ENCODE results near the gene CHCHD10. TPM values are rescaled to one million over a fixed set of nuclear protein-coding genes. Genes with fewer than 3 reads are reported as not detected.

The CHCHD10 gene
- polyA plus RNA-seq (2013) = 16.3 TPM

DNA sequence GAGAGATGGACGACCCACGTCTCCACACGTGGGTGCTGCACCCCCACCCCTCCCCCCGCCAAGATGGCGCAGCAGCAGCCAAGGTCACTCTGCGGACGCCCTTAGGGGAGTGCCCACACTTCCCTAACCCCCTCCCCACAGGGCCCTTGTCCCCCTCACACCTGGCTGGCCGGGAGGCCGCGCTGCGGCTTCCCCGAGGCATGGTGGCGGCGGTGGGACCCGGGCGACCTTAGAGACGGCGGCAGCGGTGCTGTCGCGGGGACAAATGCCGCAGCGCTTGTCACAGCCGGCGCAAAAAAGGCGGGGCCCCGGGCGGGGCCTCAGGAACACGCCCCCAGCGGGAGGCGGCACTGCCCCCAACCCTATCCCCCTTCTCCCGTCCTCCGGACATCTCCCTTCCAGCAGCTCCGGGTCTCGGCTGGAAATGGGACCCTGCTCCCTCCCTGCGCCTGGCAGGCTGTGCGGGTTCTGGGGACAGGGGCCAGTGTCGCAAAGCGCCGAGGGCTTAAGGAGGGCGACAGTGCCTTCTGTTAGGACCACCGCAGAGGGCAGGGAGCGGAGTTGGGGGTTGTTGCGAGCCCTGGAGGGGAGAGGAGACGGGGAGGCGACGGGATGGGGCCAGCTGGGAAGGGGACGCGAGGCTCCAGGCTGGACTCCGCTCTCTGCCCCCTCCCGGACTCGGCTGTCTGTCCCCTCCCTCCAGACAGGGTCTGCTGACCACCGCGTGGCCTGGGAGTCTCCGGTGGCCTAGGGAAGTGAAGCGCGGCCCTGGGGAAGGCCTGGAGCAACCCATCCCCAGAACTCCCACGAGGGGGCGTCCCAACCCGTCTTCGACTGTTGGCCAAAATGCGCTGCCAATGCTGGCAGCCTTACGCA, at the start of gene CHCHD10:
Gene CHCHD10, minus strand, starts transcription at position 300 of the 876 bp plus-strand sequence. Its CDS starts 98 bp downstream, at position 202.
- H3K4me3 ChIP-seq (ENCODE audit: control insufficient read depth in 1 of 7, extremely low read depth in 1 of 7, insufficient read depth in 4 of 7, low read depth in 2 of 7, low read length in 6 of 7) = peak within 1 kb of the TSS; percentile 72 to 92 (median 83)
- DNase-seq = peak; percentile 77 to 88 (median 85)
- H3K9me3 ChIP-seq (ENCODE audit: control extremely low read depth in 1 of 5, control insufficient read depth in 4 of 5, insufficient read depth in 2 of 5, low read depth in 1 of 5, low read length in 4 of 5) = no peaks in the 10 kb centered on the region
- peaks cover 0 to 1% (median 0%) of the 10 kb centered on the region in 5 experiments for H3K27me3 ChIP-seq (replicated peaks in 2 of 5; ENCODE audit: control insufficient read depth in 4 of 5, insufficient read depth in 5 of 5, low read length in 4 of 5)
- H3K36me3 ChIP-seq (ENCODE audit: control insufficient read depth in 4 of 4, insufficient read depth in 4 of 4, low read length in 3 of 4) = peaks cover 0 to 21% (median 0%) of the 10 kb centered on the region in 4 experiments
- POLR2A ChIA-PET = interaction anchor here (0.5 to 1.5 kb wide), 2 partner anchors 78 to 123 kb away, joined by 3 read pairs; no protein-coding TSS in a partner anchor
- CTCF ChIA-PET = interaction anchor here (0.5 to 6.2 kb wide), 11 partner anchors 12 to 100 kb away, joined by 3 to 47 read pairs (median 4); partner anchors contain the start of genes SLC2A11, SMARCB1 and VPREB3
- H3K4me1 ChIP-seq (ENCODE audit: control extremely low read depth in 1 of 4, control insufficient read depth in 4 of 4, insufficient read depth in 4 of 4, low read length in 3 of 4) = peaks cover 6 to 74% (median 66%) of the 10 kb centered on the region in 4 experiments
- peak within 1 kb of the TSS in 1 of 2 experiments; percentile 75 for H3K27ac ChIP-seq (ENCODE audit: insufficient read depth in 1 of 2, low read depth in 1 of 2, low read length in 2 of 2, poor library complexity in 1 of 2, severe bottlenecking in 2 of 2)
- WGBS (ENCODE audit: insufficient coverage) = 0% methylated on average over 46 of the region's 63 CpGs

DNA sequence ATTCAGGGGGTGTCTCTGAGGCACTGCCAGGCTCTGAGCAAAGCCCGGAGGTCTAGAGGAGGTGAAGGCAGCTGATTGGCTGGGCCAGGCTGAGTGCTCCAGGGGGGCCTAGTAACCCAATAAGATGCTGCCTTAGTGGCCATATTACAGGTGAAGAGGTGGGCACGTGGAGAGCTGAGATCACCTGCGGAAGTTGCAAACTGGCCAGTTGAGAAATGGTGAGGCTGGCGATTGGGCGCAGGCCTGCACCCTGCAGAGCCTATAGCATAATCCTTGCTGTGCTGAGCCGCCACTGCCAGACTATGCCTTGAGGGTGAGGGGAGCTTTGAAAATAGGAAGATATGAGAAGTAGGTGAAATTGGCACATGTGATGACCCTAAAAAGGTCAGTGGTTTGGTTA, 49.4 kb upstream of the CHCHD10 start:
- no peaks in the 10 kb centered on the region for H3K27me3 ChIP-seq (replicated peaks in 2 of 5; ENCODE audit: control insufficient read depth in 4 of 5, insufficient read depth in 5 of 5, low read length in 4 of 5)
- ChIA-PET POLR2A (no interaction called here), CTCF (interaction anchor here (1.6 kb wide), 1 partner anchor 19 kb away, joined by 5 read pairs; no protein-coding TSS in a partner anchor)
- WGBS (ENCODE audit: insufficient coverage) = 98% methylated on average over 6 of the region's 6 CpGs
- H3K9me3 ChIP-seq (ENCODE audit: control extremely low read depth in 1 of 5, control insufficient read depth in 4 of 5, insufficient read depth in 2 of 5, low read depth in 1 of 5, low read length in 4 of 5) = no peaks in the 10 kb centered on the region
- no peak for DNase-seq
- no peak overlapping the region for H3K27ac ChIP-seq (ENCODE audit: insufficient read depth in 1 of 2, low read depth in 1 of 2, low read length in 2 of 2, poor library complexity in 1 of 2, severe bottlenecking in 2 of 2)
- H3K36me3 ChIP-seq (ENCODE audit: control insufficient read depth in 4 of 4, insufficient read depth in 4 of 4, low read length in 3 of 4) = peaks cover 4 to 77% (median 45%) of the 10 kb centered on the region in 4 experiments
- peaks cover 0 to 10% (median 0%) of the 10 kb centered on the region in 4 experiments for H3K4me1 ChIP-seq (ENCODE audit: control extremely low read depth in 1 of 4, control insufficient read depth in 4 of 4, insufficient read depth in 4 of 4, low read length in 3 of 4)
- H3K4me3 ChIP-seq (ENCODE audit: control insufficient read depth in 1 of 7, extremely low read depth in 1 of 7, insufficient read depth in 4 of 7, low read depth in 2 of 7, low read length in 6 of 7) = no peak overlapping the region

DNA sequence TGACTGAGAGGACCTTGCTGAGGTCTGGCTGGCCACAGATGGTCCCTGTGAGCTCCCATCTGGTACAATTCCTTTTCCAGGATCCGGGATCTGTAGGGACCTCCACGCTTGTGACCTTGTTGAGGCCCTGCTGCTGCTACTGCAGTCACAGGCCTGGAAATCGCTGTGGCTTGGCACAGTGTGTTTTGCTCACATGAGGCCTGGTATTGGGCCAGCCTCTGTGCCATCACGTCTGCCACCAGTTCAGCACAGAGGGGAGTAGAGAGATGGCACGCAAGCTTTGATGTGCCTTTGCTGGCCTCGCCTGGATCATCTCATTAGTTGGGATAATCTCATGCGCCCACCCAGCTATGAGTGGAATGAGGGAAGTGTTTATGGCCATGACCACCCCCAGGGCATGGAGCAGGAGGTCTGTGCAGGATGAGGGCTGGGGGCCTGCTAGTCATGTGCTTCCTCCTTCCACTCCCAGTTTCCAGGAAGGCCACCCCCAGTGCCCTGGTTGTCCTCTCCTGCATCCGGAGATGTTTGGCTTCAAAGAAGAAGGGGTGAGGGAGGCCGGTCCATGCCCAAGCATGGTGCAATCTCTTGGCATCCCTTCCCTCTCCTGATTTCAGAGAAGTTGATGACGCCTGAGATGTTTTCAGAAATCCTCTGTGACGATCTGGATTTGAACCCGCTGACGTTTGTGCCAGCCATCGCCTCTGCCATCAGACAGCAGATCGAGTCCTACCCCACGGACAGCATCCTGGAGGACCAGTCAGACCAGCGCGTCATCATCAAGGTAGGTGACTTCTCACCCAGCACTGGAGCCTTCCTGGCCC, 48.6 kb upstream of the CHCHD10 start:
- Histone ChIP-seq H3K4me1 (ENCODE audit: control extremely low read depth in 1 of 4, control insufficient read depth in 4 of 4, insufficient read depth in 4 of 4, low read length in 3 of 4) (peaks cover 0 to 10% (median 0%) of the 10 kb centered on the region in 4 experiments), H3K27ac (ENCODE audit: insufficient read depth in 1 of 2, low read depth in 1 of 2, low read length in 2 of 2, poor library complexity in 1 of 2, severe bottlenecking in 2 of 2) (no peak overlapping the region), H3K4me3 (ENCODE audit: control insufficient read depth in 1 of 7, extremely low read depth in 1 of 7, insufficient read depth in 4 of 7, low read depth in 2 of 7, low read length in 6 of 7) (no peak overlapping the region), H3K9me3 (ENCODE audit: control extremely low read depth in 1 of 5, control insufficient read depth in 4 of 5, insufficient read depth in 2 of 5, low read depth in 1 of 5, low read length in 4 of 5) (no peaks in the 10 kb centered on the region), H3K36me3 (ENCODE audit: control insufficient read depth in 4 of 4, insufficient read depth in 4 of 4, low read length in 3 of 4) (peaks cover 4 to 74% (median 42%) of the 10 kb centered on the region in 4 experiments), H3K27me3 (replicated peaks in 2 of 5; ENCODE audit: control insufficient read depth in 4 of 5, insufficient read depth in 5 of 5, low read length in 4 of 5) (no peaks in the 10 kb centered on the region)
- no peak for DNase-seq
- POLR2A ChIA-PET = no interaction called here
- CTCF ChIA-PET = no interaction called here
- 92% methylated on average over 14 of the region's 18 CpGs for WGBS (ENCODE audit: insufficient coverage)

DNA sequence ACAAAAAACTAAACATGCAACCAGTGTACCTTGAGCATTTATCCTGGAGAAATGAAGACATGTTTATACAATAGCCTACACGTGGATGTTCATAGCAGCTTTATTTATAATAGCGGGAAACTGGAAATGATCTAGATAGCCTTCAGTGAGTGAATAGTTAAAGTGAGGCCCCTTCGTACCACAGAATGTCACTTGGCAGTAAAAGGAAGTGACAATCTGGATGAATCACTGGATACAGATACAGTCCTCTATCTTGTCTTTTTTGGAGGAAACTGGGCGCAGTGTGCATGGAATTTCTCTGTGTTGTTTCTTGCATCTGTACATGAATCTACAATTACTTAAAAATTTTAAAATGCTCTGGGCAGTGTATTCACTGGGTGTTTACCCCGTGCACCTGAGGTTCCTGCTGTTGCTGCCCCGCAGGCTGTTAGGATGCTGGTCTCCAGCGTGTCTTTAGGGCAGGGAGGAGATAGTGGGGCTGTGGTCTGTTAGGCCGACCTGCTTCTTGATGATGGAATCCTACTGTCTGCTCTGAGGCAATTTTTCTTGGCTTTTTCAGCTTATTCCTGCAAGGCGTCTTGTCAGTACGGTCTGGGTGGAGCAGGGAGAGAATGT, 47.9 kb upstream of the CHCHD10 start:
- Histone ChIP-seq H3K4me1 (ENCODE audit: control extremely low read depth in 1 of 4, control insufficient read depth in 4 of 4, insufficient read depth in 4 of 4, low read length in 3 of 4) (peaks cover 0 to 3% (median 0%) of the 10 kb centered on the region in 4 experiments), H3K36me3 (ENCODE audit: control insufficient read depth in 4 of 4, insufficient read depth in 4 of 4, low read length in 3 of 4) (peaks cover 4 to 72% (median 37%) of the 10 kb centered on the region in 4 experiments), H3K9me3 (ENCODE audit: control extremely low read depth in 1 of 5, control insufficient read depth in 4 of 5, insufficient read depth in 2 of 5, low read depth in 1 of 5, low read length in 4 of 5) (no peaks in the 10 kb centered on the region), H3K27ac (ENCODE audit: insufficient read depth in 1 of 2, low read depth in 1 of 2, low read length in 2 of 2, poor library complexity in 1 of 2, severe bottlenecking in 2 of 2) (no peak overlapping the region), H3K27me3 (replicated peaks in 2 of 5; ENCODE audit: control insufficient read depth in 4 of 5, insufficient read depth in 5 of 5, low read length in 4 of 5) (no peaks in the 10 kb centered on the region), H3K4me3 (ENCODE audit: control insufficient read depth in 1 of 7, extremely low read depth in 1 of 7, insufficient read depth in 4 of 7, low read depth in 2 of 7, low read length in 6 of 7) (no peak overlapping the region)
- ChIA-PET CTCF (no interaction called here), POLR2A (no interaction called here)
- no peak for DNase-seq
- 97% methylated on average over 6 of the region's 10 CpGs for WGBS (ENCODE audit: insufficient coverage)

DNA sequence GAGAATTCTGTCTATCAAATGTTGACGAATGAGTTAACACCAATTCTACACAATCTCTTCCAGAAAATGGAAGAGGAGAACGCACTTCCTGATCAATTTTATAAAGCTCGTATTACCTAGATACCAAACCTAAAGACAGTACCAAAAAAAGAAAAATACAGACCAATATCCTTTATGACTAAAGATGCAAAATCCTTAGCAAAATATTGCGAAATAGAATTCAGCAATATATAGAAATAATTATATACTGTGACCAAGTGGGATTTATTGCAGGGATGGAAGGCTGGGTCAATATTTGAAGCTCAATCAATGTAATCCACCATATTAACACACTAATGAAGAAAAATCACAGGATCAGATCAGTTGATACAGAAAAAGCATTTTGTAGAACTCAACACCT, 44.6 kb upstream of the CHCHD10 start:
- no peaks in the 10 kb centered on the region for H3K27me3 ChIP-seq (replicated peaks in 2 of 5; ENCODE audit: control insufficient read depth in 4 of 5, insufficient read depth in 5 of 5, low read length in 4 of 5)
- no peaks in the 10 kb centered on the region for H3K9me3 ChIP-seq (ENCODE audit: control extremely low read depth in 1 of 5, control insufficient read depth in 4 of 5, insufficient read depth in 2 of 5, low read depth in 1 of 5, low read length in 4 of 5)
- DNase-seq = no peak
- ChIA-PET POLR2A (interaction anchor here (0.6 kb wide), 1 partner anchor 27 kb away, joined by 3 read pairs; no protein-coding TSS in a partner anchor), CTCF (interaction anchor here (0.6 to 1.8 kb wide), 9 partner anchors 10 to 43 kb away, joined by 3 to 6 read pairs (median 4); partner anchors contain the start of gene SMARCB1)
- peaks cover 4 to 49% (median 27%) of the 10 kb centered on the region in 4 experiments for H3K36me3 ChIP-seq (ENCODE audit: control insufficient read depth in 4 of 4, insufficient read depth in 4 of 4, low read length in 3 of 4)
- WGBS (ENCODE audit: insufficient coverage) = no CpG with 5 or more reads among the region's 4 CpGs
- no peaks in the 10 kb centered on the region for H3K4me1 ChIP-seq (ENCODE audit: control extremely low read depth in 1 of 4, control insufficient read depth in 4 of 4, insufficient read depth in 4 of 4, low read length in 3 of 4)
- H3K27ac ChIP-seq (ENCODE audit: insufficient read depth in 1 of 2, low read depth in 1 of 2, low read length in 2 of 2, poor library complexity in 1 of 2, severe bottlenecking in 2 of 2) = no peak overlapping the region
- no peak overlapping the region for H3K4me3 ChIP-seq (ENCODE audit: control insufficient read depth in 1 of 7, extremely low read depth in 1 of 7, insufficient read depth in 4 of 7, low read depth in 2 of 7, low read length in 6 of 7)

DNA sequence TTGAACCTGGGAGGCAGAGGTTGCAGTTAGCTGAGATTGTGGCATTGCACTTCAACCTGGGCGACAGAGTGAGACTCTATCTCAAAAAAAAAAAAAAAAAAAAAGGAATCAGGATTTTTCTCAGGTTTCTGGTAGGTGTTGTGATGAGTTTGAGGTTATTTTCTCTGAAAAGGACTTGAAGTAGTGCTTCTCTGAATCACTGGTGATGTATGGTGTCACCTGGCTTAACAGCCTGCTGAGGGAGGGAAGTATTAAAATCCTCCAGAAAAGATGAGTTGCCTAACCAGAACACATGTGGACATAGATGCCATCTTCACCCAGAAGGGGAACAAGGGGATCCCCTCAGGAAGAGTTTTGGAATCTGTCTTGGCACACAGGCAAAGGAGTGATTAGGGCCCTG, 39.1 kb upstream of the CHCHD10 start:
- H3K9me3 ChIP-seq (ENCODE audit: control extremely low read depth in 1 of 5, control insufficient read depth in 4 of 5, insufficient read depth in 2 of 5, low read depth in 1 of 5, low read length in 4 of 5) = no peaks in the 10 kb centered on the region
- ChIA-PET CTCF (interaction anchor here (1.0 kb wide), 1 partner anchor 26 kb away, joined by 5 read pairs; no protein-coding TSS in a partner anchor), POLR2A (interaction anchor here (0.6 kb wide), 2 partner anchors 14 to 30 kb away, joined by 4 read pairs; no protein-coding TSS in a partner anchor)
- no CpG with 5 or more reads among the region's 1 CpG for WGBS (ENCODE audit: insufficient coverage)
- no peak overlapping the region for H3K27ac ChIP-seq (ENCODE audit: insufficient read depth in 1 of 2, low read depth in 1 of 2, low read length in 2 of 2, poor library complexity in 1 of 2, severe bottlenecking in 2 of 2)
- no peak for DNase-seq
- no peaks in the 10 kb centered on the region for H3K27me3 ChIP-seq (replicated peaks in 2 of 5; ENCODE audit: control insufficient read depth in 4 of 5, insufficient read depth in 5 of 5, low read length in 4 of 5)
- no peaks in the 10 kb centered on the region for H3K4me1 ChIP-seq (ENCODE audit: control extremely low read depth in 1 of 4, control insufficient read depth in 4 of 4, insufficient read depth in 4 of 4, low read length in 3 of 4)
- no peak overlapping the region for H3K4me3 ChIP-seq (ENCODE audit: control insufficient read depth in 1 of 7, extremely low read depth in 1 of 7, insufficient read depth in 4 of 7, low read depth in 2 of 7, low read length in 6 of 7)
- peaks cover 16 to 68% (median 40%) of the 10 kb centered on the region in 4 experiments for H3K36me3 ChIP-seq (ENCODE audit: control insufficient read depth in 4 of 4, insufficient read depth in 4 of 4, low read length in 3 of 4)

All from common myeloid progenitor, CD34-positive (primary cell).